Astrocyte (in vitro differentiated cells and primary cell): ENCODE results near the gene SH2D2A.

Experiments used
- EZH2 ChIP-seq: IDR thresholded peaks from 2 replicates; pipeline ENCODE4 v1.6.1; 2012; ENCODE audit warnings: mild to moderate bottlenecking, low read length, inconsistent platforms; ENCODE audit not compliant: insufficient read depth
- TF ChIP-seq, protein P1 (sequence below): IDR thresholded peaks from 2 replicates; pipeline ENCODE4 v1.5.1; 2011; ENCODE audit warnings: low read depth, mild to moderate bottlenecking, inconsistent platforms, low read length, moderate library complexity; ENCODE audit not compliant: insufficient read depth

GRCh38 chr1:156775799-156776198 is 40.8 kb downstream of the SH2D2A start:
- TF ChIP-seq EZH2, result no peak
- TF ChIP-seq, protein P1, sequence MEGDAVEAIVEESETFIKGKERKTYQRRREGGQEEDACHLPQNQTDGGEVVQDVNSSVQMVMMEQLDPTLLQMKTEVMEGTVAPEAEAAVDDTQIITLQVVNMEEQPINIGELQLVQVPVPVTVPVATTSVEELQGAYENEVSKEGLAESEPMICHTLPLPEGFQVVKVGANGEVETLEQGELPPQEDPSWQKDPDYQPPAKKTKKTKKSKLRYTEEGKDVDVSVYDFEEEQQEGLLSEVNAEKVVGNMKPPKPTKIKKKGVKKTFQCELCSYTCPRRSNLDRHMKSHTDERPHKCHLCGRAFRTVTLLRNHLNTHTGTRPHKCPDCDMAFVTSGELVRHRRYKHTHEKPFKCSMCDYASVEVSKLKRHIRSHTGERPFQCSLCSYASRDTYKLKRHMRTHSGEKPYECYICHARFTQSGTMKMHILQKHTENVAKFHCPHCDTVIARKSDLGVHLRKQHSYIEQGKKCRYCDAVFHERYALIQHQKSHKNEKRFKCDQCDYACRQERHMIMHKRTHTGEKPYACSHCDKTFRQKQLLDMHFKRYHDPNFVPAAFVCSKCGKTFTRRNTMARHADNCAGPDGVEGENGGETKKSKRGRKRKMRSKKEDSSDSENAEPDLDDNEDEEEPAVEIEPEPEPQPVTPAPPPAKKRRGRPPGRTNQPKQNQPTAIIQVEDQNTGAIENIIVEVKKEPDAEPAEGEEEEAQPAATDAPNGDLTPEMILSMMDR, result no peak
